Ureter (tissue), 1 donor: ENCODE data around the gene ADPRS. TPM values are rescaled to one million over a fixed set of nuclear protein-coding genes. Genes with fewer than 3 reads are reported as not detected.

Source experiments
- DNase-seq: peaks from one replicate; pipeline ENCODE4 v3.0.0-alpha.2; 2020; ENCODE audit warnings: low spot score
- total RNA-seq: library from RNA; stranded (reverse); gene quantifications from one replicate; pipeline ENCODE4 v1.2.4, GENCODE V29; 2023
- donor health status: DM: yes; HTN: yes; CAD: no.

The ADPRS gene
- total RNA-seq, 1 donor from 2014 or later = 24.1 TPM

GRCh38 chr1:36132029-36132428, 43.3 kb downstream of the ADPRS start:
- no peak for DNase-seq

GRCh38 chr1:36133484-36133883, 44.8 kb downstream of the ADPRS start:
- DNase-seq = peak; percentile 89

GRCh38 chr1:36134031-36134430, 45.3 kb downstream of the ADPRS start:
- DNase-seq = no peak

GRCh38 chr1:36134505-36135329, 46.0 kb downstream of the ADPRS start:
- DNase-seq = peak; percentile 64

- DNase-seq = no peak
Observed at GRCh38 chr1:36135330-36135667, 46.6 kb downstream of the ADPRS start.

- DNase-seq = no peak
Observed at GRCh38 chr1:36135796-36136195, 47.1 kb downstream of the ADPRS start.

GRCh38 chr1:36136535-36136934, 47.8 kb downstream of the ADPRS start:
- DNase-seq = no peak

- no peak for DNase-seq
Observed at GRCh38 chr1:36137226-36137625, 48.5 kb downstream of the ADPRS start.

GRCh38 chr1:36137776-36138175, 49.1 kb downstream of the ADPRS start:
- DNase-seq = no peak

GRCh38 chr1:36139521-36139920, 50.8 kb downstream of the ADPRS start:
- no peak for DNase-seq

GRCh38 chr1:36142121-36142520, 53.4 kb downstream of the ADPRS start:
- DNase-seq = no peak

- DNase-seq = no peak
Observed at GRCh38 chr1:36143424-36143823, 54.7 kb downstream of the ADPRS start.

Other genes with a start within 250 kb of the ADPRS start
- gene AGO1, start 205.7 kb upstream of the ADPRS start, total RNA-seq = 28.2 TPM
- 41.8 TPM for gene AGO3, start 157.8 kb upstream of the ADPRS start, total RNA-seq
- gene TEKT2, start 4.8 kb upstream of the ADPRS start, total RNA-seq = not detected
- 8.0 TPM for gene COL8A2, start 36.3 kb downstream of the ADPRS start, total RNA-seq
- 55.0 TPM for gene TRAPPC3, start 60.6 kb downstream of the ADPRS start, total RNA-seq
- 68.3 TPM for gene MAP7D1, start 67.3 kb downstream of the ADPRS start, total RNA-seq
- gene THRAP3, start 135.6 kb downstream of the ADPRS start, total RNA-seq = 129 TPM
- 9.5 TPM for gene SH3D21, start 217.5 kb downstream of the ADPRS start, total RNA-seq
- 12.4 TPM for gene EVA1B, start 234.8 kb downstream of the ADPRS start, total RNA-seq